ENCODE measurements around the gene CAPN2. TPM values are rescaled to one million over a fixed set of nuclear protein-coding genes. Genes with fewer than 3 reads are reported as not detected.

The CAPN2 gene
- total RNA-seq, 1 experiment from 2014 or later, result 1,259 TPM

- CTCF ChIA-PET, result no interaction called here
- H3K79me2 ChIP-seq (ENCODE audit: low read length), result peaks cover 43% of the 10 kb centered on the region
- BruUV-seq (replicated peaks), result no TSS peak
Measured at GRCh38 chr1:223819730-223820514, 107.6 kb downstream of the CAPN2 start.

DNA sequence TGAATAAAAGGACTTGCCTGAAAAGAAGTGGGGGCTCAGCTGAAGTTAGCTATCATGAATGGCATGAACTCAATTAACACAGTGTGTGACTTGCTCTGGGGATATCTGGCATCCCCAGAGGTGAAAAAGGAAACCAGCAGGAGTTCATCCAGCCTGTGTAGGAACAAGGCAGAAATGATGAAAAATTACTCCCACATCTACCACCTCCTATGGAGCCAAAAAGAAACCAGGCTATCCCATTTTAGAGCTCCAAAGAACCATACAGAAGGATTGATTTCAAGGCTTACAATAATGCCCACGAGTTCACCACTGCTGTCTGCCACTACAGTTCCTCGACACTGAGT is 108.1 kb downstream of the CAPN2 start:
- ATAC-seq (no peak), DNase-seq (no peak)
- Histone ChIP-seq H3K27me3 (ENCODE audit: low read length) (no peaks in the 10 kb centered on the region), H3F3A (ENCODE audit: low read length, unreplicated experiment) (no peaks in the 10 kb centered on the region), H3K79me2 (ENCODE audit: low read length) (peaks cover 43% of the 10 kb centered on the region), H4K20me1 (ENCODE audit: low read length) (peaks cover 8% of the 10 kb centered on the region; the same call in 1 of the 2 replicates), H3K9me2 (replicated peaks; ENCODE audit: low read length) (no peaks in the 10 kb centered on the region), H3K4me3 (ENCODE audit: low read length) (no peak overlapping the region), H3K27ac (ENCODE audit: low read length) (no peak overlapping the region), H3K4me1 (ENCODE audit: insufficient read depth, low read length) (peaks cover 14% of the 10 kb centered on the region), H3K36me3 (ENCODE audit: low read depth, low read length) (peaks cover 3% of the 10 kb centered on the region; the same call in 1 of the 2 replicates), H3K4me2 (ENCODE audit: low read length) (no peak overlapping the region), H3K9ac (ENCODE audit: low read length) (no peak overlapping the region), H3K9me3 (ENCODE audit: low read length) (no peaks in the 10 kb centered on the region), H2AFZ (ENCODE audit: low read length) (no peak overlapping the region)
- POLR2A ChIA-PET (ENCODE audit: unreplicated experiment), result no interaction called here
- intact Hi-C loops (cut with micrococcal nuclease), result no loop called here
- CTCF ChIA-PET, result no interaction called here
- TSS peak; percentile 15 for BruUV-seq (replicated peaks)
- TF ChIP-seq EZH2phosphoT487 (IDR thresholded peaks at IDR 0.05; ENCODE audit: borderline replicate concordance, low read length) (no peak), EZH2 (IDR thresholded peaks at IDR 0.05; ENCODE audit: low read length, unreplicated experiment) (no peak), CTCF (conservative IDR thresholded peaks at IDR 0.05; ENCODE audit: low read depth, low read length) (no peak)

More at GRCh38 chr1:223819730-223820514, 107.6 kb downstream of the CAPN2 start:
- no peak overlapping the region for H3K9ac ChIP-seq (ENCODE audit: low read length)
- no peaks in the 10 kb centered on the region for H3K9me3 ChIP-seq (ENCODE audit: low read length)
- TF ChIP-seq EZH2 (IDR thresholded peaks at IDR 0.05; ENCODE audit: low read length, unreplicated experiment), result no peak
- no peak for TF ChIP-seq CTCF (conservative IDR thresholded peaks at IDR 0.05; ENCODE audit: low read depth, low read length)
- TF ChIP-seq EZH2phosphoT487 (IDR thresholded peaks at IDR 0.05; ENCODE audit: borderline replicate concordance, low read length), result no peak
- no peak overlapping the region for H2AFZ ChIP-seq (ENCODE audit: low read length)
- peaks cover 20% of the 10 kb centered on the region for H3K4me1 ChIP-seq (ENCODE audit: insufficient read depth, low read length)
- POLR2A ChIA-PET (ENCODE audit: unreplicated experiment), result interaction anchor here (0.6 kb wide), 1 partner anchor 45 kb away, joined by 3 read pairs; no protein-coding TSS in a partner anchor
- H3K27me3 ChIP-seq (ENCODE audit: low read length), result no peaks in the 10 kb centered on the region
- no peak overlapping the region for H3K4me2 ChIP-seq (ENCODE audit: low read length)
- H4K20me1 ChIP-seq (ENCODE audit: low read length), result peaks cover 8% of the 10 kb centered on the region; the same call in 1 of the 2 replicates
- DNase-seq (no peak), ATAC-seq (no peak)
- H3K36me3 ChIP-seq (ENCODE audit: low read depth, low read length), result peaks cover 3% of the 10 kb centered on the region; the same call in 1 of the 2 replicates
- intact Hi-C loops (cut with micrococcal nuclease), result loop anchor here (10.0 kb wide), 1 partner anchor 295 kb away; the partner anchor contains the start of gene FBXO28
- no peak overlapping the region for H3K4me3 ChIP-seq (ENCODE audit: low read length)
- H3K9me2 ChIP-seq (replicated peaks; ENCODE audit: low read length), result no peaks in the 10 kb centered on the region
- no peaks in the 10 kb centered on the region for H3F3A ChIP-seq (ENCODE audit: low read length, unreplicated experiment)
- no peak overlapping the region for H3K27ac ChIP-seq (ENCODE audit: low read length)

DNA sequence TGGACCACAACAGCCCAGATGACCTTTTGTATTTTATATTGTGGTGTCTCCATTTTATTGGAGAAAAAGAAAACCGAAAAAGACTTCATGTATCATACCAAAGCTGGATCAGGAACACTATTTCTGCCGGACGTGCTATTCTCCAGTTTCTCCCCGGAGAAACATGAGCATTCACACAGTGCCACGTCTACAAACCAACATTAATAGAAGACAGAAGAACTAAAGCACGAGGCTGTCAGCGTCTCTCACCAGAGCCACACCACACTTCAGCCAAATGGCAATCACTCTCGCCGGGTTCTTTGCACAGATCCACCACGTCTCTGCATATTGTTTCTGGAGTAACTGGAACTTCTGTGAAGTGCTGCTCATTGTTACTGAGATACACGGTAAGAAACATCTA is 108.6 kb downstream of the CAPN2 start:
- Histone ChIP-seq H3K79me2 (ENCODE audit: low read length) (peaks cover 45% of the 10 kb centered on the region), H3K9me3 (ENCODE audit: low read length) (no peaks in the 10 kb centered on the region), H3K4me1 (ENCODE audit: insufficient read depth, low read length) (peaks cover 10% of the 10 kb centered on the region), H2AFZ (ENCODE audit: low read length) (no peak overlapping the region), H3K9ac (ENCODE audit: low read length) (no peak overlapping the region), H3F3A (ENCODE audit: low read length, unreplicated experiment) (no peaks in the 10 kb centered on the region), H3K36me3 (ENCODE audit: low read depth, low read length) (peaks cover 3% of the 10 kb centered on the region; the same call in 1 of the 2 replicates), H3K9me2 (replicated peaks; ENCODE audit: low read length) (no peaks in the 10 kb centered on the region), H3K27ac (ENCODE audit: low read length) (no peak overlapping the region), H3K4me2 (ENCODE audit: low read length) (no peak overlapping the region), H3K4me3 (ENCODE audit: low read length) (no peak overlapping the region), H3K27me3 (ENCODE audit: low read length) (no peaks in the 10 kb centered on the region), H4K20me1 (ENCODE audit: low read length) (peaks cover 7% of the 10 kb centered on the region; the same call in 1 of the 2 replicates)
- POLR2A ChIA-PET (ENCODE audit: unreplicated experiment), result no interaction called here
- DNase-seq (no peak), ATAC-seq (no peak)
- intact Hi-C loops (cut with micrococcal nuclease), result no loop called here
- TF ChIP-seq EZH2phosphoT487 (IDR thresholded peaks at IDR 0.05; ENCODE audit: borderline replicate concordance, low read length), result no peak
- TF ChIP-seq EZH2 (IDR thresholded peaks at IDR 0.05; ENCODE audit: low read length, unreplicated experiment), result no peak
- no peak for TF ChIP-seq CTCF (conservative IDR thresholded peaks at IDR 0.05; ENCODE audit: low read depth, low read length)
- CTCF ChIA-PET, result no interaction called here
- no TSS peak for BruUV-seq (replicated peaks)
